Esophagus muscularis mucosa (tissue), 3 donors: ENCODE results near the gene KRTAP9-1.

ENCODE experiments used
- CTCF ChIP-seq, 3 experiments: fragments of 200-600 bp in 2 of 3; fragments of 450-650 bp in 1 of 3; sonication (generic) in 2 of 3; IDR thresholded peaks; one replicate each; pipeline ENCODE4 v1.5.1; 2017 to 2019; ENCODE audit warnings: antibody characterized with exemption in 3 of 3, mild to moderate bottlenecking in 2 of 3, moderate library complexity in 1 of 3
- POLR2A ChIP-seq: fragments of 450-650 bp; IDR thresholded peaks from one replicate; pipeline ENCODE4 v1.6.1; 2017; ENCODE audit warnings: antibody characterized with exemption, moderate library complexity, mild to moderate bottlenecking, low read depth
- POLR2AphosphoS5 ChIP-seq, 2 donors: sonication (generic); formaldehyde crosslinking; IDR thresholded peaks; one replicate each; pipeline ENCODE4 v1.6.1; 2017; ENCODE audit warnings: antibody characterized with exemption in 2 of 2

GRCh38 chr17:41150026-41150425 lies 39.7 kb upstream of the KRTAP9-1 start:
- TF ChIP-seq CTCF (IDR thresholded peaks at IDR 0.05) (no peak), POLR2A (no peak), POLR2AphosphoS5 (IDR thresholded peaks at IDR 0.05) (no peak)
